ENCODE measurements around the gene LPAR5. TPM values are rescaled to one million over a fixed set of nuclear protein-coding genes. Genes with fewer than 3 reads are reported as not detected.
A peak's percentile ranks its signal among the peaks of the same experiment; 100 is the strongest.

Gene LPAR5
- polyA plus RNA-seq, 1 experiment: 0.05 TPM

- ChIA-PET POLR2A (no interaction called here), CTCF (no interaction called here)
These were observed 52.8 kb downstream of the LPAR5 start for GRCh38 chr12:6582959-6583358.

GRCh38 chr12:6582196-6582595 lies 53.6 kb downstream of the LPAR5 start:
- TF ChIP-seq CTCF (IDR thresholded peaks at IDR 0.05; ENCODE audit: insufficient read depth, low read depth, low read length): peak; percentile 26; the same call in 1 of the 2 replicates
- H3K4me3 ChIP-seq (ENCODE audit: low read depth, low read length): no peak overlapping the region
- no peaks in the 10 kb centered on the region for H3K27me3 ChIP-seq (ENCODE audit: control insufficient read depth, insufficient read depth, low read length)
- ChIA-PET CTCF (no interaction called here), POLR2A (no interaction called here)
- DNase-seq (ENCODE audit: low read depth): no peak
- peaks cover 35% of the 10 kb centered on the region for H3K36me3 ChIP-seq (ENCODE audit: control insufficient read depth, insufficient read depth, low read length)

More at GRCh38 chr12:6582959-6583358, 52.8 kb downstream of the LPAR5 start:
- H3K36me3 ChIP-seq (ENCODE audit: control insufficient read depth, insufficient read depth, low read length): peaks cover 38% of the 10 kb centered on the region
- H3K27me3 ChIP-seq (ENCODE audit: control insufficient read depth, insufficient read depth, low read length): no peaks in the 10 kb centered on the region
- no peak overlapping the region for H3K4me3 ChIP-seq (ENCODE audit: low read depth, low read length)
- no peak for DNase-seq (ENCODE audit: low read depth)
- TF ChIP-seq CTCF (IDR thresholded peaks at IDR 0.05; ENCODE audit: insufficient read depth, low read depth, low read length): no peak

- no peak overlapping the region for H3K4me3 ChIP-seq (ENCODE audit: low read depth, low read length)
- POLR2A ChIA-PET: no interaction called here
These were observed 60.1 kb downstream of the LPAR5 start for GRCh38 chr12:6575648-6576047.

GRCh38 chr12:6574576-6575295 lies 61.0 kb downstream of the LPAR5 start:
- DNase-seq (ENCODE audit: low read depth): no peak
- CTCF ChIA-PET: no interaction called here
- POLR2A ChIA-PET: no interaction called here
- TF ChIP-seq CTCF (IDR thresholded peaks at IDR 0.05; ENCODE audit: insufficient read depth, low read depth, low read length): no peak
- Histone ChIP-seq H3K4me3 (ENCODE audit: low read depth, low read length) (no peak overlapping the region), H3K27me3 (ENCODE audit: control insufficient read depth, insufficient read depth, low read length) (no peaks in the 10 kb centered on the region), H3K36me3 (ENCODE audit: control insufficient read depth, insufficient read depth, low read length) (peaks cover 32% of the 10 kb centered on the region)

More at GRCh38 chr12:6575648-6576047, 60.1 kb downstream of the LPAR5 start:
- H3K36me3 ChIP-seq (ENCODE audit: control insufficient read depth, insufficient read depth, low read length): peaks cover 28% of the 10 kb centered on the region
- no peaks in the 10 kb centered on the region for H3K27me3 ChIP-seq (ENCODE audit: control insufficient read depth, insufficient read depth, low read length)
- TF ChIP-seq CTCF (IDR thresholded peaks at IDR 0.05; ENCODE audit: insufficient read depth, low read depth, low read length): no peak
- CTCF ChIA-PET: interaction anchor here (1.1 kb wide), 1 partner anchor 23 kb away, joined by 3 read pairs; no protein-coding TSS in a partner anchor
- no peak for DNase-seq (ENCODE audit: low read depth)

GRCh38 chr12:6573001-6573400 lies 62.8 kb downstream of the LPAR5 start:
- no peak for TF ChIP-seq CTCF (IDR thresholded peaks at IDR 0.05; ENCODE audit: insufficient read depth, low read depth, low read length)
- no peak for DNase-seq (ENCODE audit: low read depth)
- CTCF ChIA-PET: interaction anchor here (0.5 to 3.4 kb wide), 4 partner anchors 10 to 1472 kb away, joined by 3 to 15 read pairs (median 7); no protein-coding TSS in a partner anchor
- POLR2A ChIA-PET: no interaction called here
- no peaks in the 10 kb centered on the region for H3K27me3 ChIP-seq (ENCODE audit: control insufficient read depth, insufficient read depth, low read length)
- no peak overlapping the region for H3K4me3 ChIP-seq (ENCODE audit: low read depth, low read length)
- peaks cover 33% of the 10 kb centered on the region for H3K36me3 ChIP-seq (ENCODE audit: control insufficient read depth, insufficient read depth, low read length)

Measured in BJ (cell line).